ENCODE data around the gene ABL1.

GRCh38 chr9:130908878-130909355, 73.9 kb downstream of the ABL1 start:
- TF ChIP-seq CTCF (IDR thresholded peaks at IDR 0.05; ENCODE audit: low read length) (no peak), EZH2phosphoT487 (IDR thresholded peaks at IDR 0.05; ENCODE audit: low read length) (no peak)
